Epithelial cell of esophagus (primary cell): ENCODE results near the gene LCN6.
"Not testable (repeated sequence)": the region's sequence is repeated elsewhere in the genome, so short reads cannot be mapped to it uniquely, and the experiment has no call there.

Experiments
- DNase-seq: peaks from one replicate; pipeline ENCODE4 v3.0.0; 2010; ENCODE audit warnings: low read depth
- H3K4me3 ChIP-seq: 2 replicates; pipeline ENCODE4 v1.5.1; 2011; ENCODE audit warnings: mild to moderate bottlenecking, low read length, control low read depth
- TF ChIP-seq, protein P1 (sequence below): IDR thresholded peaks from 2 replicates; pipeline ENCODE4 v1.5.1; 2011; ENCODE audit warnings: low read depth, mild to moderate bottlenecking, low read length, control low read depth, inconsistent platforms; ENCODE audit not compliant: insufficient read depth; ENCODE audit errors: missing control alignments

LCN6 gene

DNA sequence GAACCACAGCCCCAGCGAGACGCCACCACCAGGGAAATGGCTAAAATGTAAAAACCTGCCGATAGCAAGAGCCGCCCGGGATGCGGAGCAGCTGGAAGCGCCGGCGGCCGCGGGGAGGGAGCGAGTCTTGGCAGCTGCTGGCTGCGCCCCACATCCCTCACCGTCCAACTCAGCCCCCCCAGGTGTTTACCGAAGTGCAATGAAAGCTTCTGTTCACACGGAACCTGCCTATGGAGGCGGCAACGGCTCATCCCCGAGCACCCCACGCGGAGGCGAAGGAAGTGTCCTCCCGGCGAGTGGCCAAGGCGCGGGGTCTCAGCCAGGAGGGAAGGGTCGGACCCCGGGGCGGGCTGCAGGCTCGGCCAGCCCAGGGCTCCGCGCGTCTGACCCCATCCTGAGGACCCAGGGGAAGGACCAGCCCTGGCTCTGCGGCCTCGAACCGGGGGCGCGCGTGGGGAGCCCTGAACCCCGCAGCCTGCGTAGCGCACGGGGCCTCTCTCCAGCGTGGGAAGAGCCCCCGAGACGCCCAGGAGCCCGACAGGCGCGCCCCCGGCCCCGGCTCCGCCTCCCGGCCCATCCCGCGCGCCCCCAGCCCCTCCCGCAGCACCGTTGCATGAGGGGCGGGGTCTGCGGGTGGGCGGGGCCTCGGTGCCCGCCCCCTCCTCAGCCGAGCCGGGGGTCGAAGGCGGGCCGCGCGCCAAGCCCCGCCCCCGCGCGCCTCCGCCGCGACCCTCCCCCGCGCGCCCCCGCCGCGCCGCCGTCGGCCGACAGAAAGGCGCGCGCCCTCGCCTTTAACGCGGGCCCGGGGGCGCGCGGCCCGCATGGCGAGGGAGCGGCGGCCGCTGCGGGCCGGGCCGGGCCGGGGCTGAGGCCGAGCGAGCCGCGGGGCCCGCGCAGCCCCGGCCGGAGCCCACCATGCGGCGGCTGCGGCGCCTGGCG is 36.3 kb downstream of the LCN6 start, which contains the start of gene DIPK1B:
TSS of gene DIPK1B (plus strand) at position 822 of the 939 bp plus-strand sequence. CDS start at position 916, 94 bp downstream.
- no peak for DNase-seq
- H3K4me3 ChIP-seq: peak within 1 kb of the TSS; percentile 15
- TF ChIP-seq, protein P1, sequence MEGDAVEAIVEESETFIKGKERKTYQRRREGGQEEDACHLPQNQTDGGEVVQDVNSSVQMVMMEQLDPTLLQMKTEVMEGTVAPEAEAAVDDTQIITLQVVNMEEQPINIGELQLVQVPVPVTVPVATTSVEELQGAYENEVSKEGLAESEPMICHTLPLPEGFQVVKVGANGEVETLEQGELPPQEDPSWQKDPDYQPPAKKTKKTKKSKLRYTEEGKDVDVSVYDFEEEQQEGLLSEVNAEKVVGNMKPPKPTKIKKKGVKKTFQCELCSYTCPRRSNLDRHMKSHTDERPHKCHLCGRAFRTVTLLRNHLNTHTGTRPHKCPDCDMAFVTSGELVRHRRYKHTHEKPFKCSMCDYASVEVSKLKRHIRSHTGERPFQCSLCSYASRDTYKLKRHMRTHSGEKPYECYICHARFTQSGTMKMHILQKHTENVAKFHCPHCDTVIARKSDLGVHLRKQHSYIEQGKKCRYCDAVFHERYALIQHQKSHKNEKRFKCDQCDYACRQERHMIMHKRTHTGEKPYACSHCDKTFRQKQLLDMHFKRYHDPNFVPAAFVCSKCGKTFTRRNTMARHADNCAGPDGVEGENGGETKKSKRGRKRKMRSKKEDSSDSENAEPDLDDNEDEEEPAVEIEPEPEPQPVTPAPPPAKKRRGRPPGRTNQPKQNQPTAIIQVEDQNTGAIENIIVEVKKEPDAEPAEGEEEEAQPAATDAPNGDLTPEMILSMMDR: no peak

DNA sequence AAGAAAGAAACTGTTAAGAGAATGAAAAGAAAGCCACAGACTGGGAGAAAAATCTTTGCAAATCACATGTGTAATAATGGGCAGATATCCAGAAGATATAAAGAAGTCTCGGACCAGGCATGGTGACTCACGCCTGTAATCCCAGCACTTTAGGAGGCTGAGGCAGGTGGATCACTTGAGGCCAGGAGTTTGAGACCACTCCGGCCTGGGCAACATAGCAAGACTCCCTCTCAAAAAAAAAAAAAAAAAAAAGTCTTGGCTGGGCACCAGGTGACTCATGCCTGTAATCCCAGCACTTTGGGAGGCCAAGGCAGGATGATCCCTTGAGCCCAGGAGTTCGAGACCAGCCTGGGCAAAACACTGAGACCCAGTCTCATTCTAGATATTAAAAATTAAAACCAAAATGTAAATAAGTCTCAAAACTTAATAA is 37.1 kb downstream of the LCN6 start:
- not testable (repeated sequence) for H3K4me3 ChIP-seq, DNase-seq

DNA sequence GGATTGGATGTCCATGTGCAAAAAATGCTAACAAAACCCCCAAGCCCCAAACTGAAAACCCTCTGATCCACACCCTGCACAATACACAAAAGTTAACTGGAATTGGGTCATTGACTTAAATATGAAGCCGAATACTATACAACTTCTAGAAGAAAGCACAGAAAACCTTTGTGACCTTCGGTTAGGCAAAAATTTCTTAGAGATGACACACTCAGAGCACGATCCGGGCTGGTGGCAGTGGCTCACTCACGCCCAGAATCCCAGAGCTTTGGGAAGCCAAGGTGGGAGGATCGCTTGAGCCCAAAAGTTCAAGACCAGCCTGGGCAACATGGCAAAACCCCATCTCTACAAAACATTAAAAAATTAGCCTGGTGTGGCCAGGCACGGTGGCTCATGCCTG is 37.8 kb downstream of the LCN6 start:
- TF ChIP-seq, protein P1: no peak
- H3K4me3 ChIP-seq: no peak overlapping the region
- DNase-seq: no peak

DNA sequence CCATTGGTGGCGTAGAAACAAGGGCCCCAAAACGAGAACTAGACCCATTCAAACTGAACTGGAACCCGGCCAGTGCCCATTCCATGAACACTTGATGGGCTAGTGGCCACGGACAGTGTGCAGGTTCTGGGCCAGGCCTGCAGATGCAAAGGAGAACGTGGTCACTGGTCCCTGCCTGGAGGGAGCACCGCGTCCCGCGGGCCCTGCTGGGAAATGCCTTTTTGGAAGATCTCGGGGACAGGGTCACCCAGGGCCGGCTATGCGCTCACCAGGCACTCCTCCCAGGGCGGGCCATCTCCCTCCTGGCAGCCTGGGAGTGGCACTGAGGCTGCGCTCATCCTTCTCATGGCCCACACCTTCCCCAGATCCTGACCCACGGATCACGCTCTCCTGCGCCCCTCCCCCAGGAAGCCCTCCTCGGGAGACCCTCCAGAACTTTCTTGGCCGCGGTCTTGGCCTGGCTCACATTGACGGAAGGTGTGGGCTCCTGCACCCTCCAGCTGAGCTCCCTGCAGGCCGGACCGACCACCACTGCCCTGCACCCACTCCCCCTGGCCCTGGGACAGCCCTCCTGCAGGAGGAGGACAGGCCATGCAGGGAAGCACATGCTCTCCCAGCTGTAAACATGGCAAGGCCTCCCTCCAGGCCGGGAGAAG is 38.7 kb downstream of the LCN6 start:
- DNase-seq: no peak
- no peak overlapping the region for H3K4me3 ChIP-seq
- TF ChIP-seq, protein P1: no peak

DNA sequence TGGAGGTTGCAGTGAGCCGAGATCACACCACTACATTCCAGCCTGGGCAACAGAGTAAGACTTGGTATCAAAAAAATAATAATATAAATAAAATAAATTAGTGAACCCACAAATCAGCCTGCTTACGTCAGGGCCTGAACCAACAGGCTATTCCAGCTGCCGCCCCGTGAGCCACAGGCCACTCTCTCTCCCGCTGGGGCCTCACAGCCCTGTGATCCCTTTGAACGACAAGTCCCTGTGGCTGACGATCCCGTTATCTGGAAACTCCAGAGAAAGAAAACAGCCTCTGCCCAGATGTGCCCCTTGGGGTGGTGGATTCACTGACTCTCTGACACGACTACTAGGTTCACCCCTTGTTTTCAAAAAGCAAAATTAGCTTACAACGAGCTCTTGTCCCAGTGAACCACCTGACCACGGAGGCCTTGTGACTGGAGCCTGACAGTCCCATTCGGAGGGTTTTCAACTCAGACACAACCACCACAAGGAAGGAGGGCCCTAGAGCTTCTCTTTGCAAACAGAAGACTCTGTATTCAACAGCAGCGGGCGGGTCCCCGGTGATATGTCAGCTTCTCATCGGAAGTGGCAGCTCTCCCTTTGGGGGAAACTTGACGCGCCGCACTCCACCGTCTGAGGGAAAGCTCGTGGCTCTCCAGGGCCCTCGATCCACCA is 40.3 kb downstream of the LCN6 start:
- DNase-seq: no peak

DNA sequence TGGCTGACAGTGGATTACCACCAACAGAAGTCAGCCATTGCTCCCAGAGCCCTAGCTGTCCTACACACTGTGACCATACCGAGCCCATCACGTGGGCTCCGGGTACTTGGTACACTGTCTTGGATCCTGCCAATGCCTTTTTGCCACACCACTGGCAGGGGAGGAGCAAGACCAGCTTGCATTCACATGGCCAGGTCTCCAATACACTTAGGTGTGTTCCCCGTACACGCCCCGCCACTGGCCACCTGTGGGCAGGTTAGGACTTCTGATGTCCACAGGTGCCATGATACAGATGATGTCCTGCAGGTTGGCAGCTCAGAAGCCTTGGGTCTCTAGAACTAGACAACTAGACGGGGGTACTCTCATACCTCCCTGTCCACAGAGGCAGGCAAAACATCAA is 41.3 kb downstream of the LCN6 start:
- TF ChIP-seq, protein P1: no peak

More for the DNA sequence above, 40.3 kb downstream of the LCN6 start:
- TF ChIP-seq, protein P1: no peak
- no peak overlapping the region for H3K4me3 ChIP-seq

DNA sequence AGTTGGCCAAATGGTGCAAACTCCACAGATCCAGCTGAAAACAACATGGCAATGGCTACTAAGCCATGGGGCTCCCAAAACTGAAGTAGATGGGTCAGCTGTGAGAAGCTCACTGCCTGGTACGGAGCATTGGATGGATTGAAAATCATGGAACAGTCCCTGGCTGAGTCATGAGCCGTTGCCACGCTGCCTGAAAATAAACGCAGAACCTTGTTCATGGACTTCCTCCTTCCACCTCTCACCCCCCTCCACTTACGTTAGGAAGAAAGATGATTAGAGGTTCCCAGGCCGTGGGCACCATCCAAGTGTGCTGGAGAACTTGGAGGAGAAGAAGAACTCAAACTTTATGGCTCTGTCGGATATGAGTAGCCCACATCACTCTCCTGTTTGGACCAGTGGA is 42.8 kb downstream of the LCN6 start:
- no peak overlapping the region for H3K4me3 ChIP-seq
- TF ChIP-seq, protein P1: no peak
- no peak for DNase-seq

More for the DNA sequence above, 41.3 kb downstream of the LCN6 start:
- no peak for DNase-seq
- H3K4me3 ChIP-seq: no peak overlapping the region

DNA sequence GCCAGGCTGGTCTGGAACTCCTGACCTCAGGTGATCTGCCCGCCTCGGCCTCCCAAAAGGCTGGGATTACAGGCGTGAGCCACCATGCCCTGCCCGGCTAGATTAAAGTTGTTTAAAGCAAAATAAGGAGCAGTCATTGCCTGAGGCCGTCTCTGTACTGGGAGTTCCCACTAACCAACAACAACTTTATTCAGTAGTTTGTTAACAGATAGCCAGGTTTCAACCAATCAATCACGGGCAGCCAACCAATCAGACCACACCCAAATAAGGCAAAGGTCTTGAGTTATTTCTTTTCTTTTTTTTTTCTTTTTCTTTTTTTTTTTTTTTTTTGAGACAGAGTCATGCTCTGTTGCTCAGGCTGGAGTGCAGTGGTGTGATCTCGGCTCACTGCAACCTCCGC is 43.6 kb downstream of the LCN6 start:
- DNase-seq, H3K4me3 ChIP-seq: not testable (repeated sequence)
